Effector memory CD4-positive, alpha-beta T cell (primary cell): ENCODE results near the gene TSPAN4.

Experiments used
- DNase-seq, 3 donors: peaks; one replicate each; pipeline ENCODE4 v3.0.0-alpha.2; 2020
- H3K27ac ChIP-seq: 2 replicates; pipeline ENCODE4 v1.7.0; 2013; ENCODE audit warnings: mild to moderate bottlenecking, low read length, moderate library complexity; ENCODE audit not compliant: insufficient read depth, poor library complexity, severe bottlenecking
- H3K27me3 ChIP-seq: replicated peaks from 2 replicates; pipeline ENCODE4 v1.7.0; 2013; ENCODE audit warnings: mild to moderate bottlenecking, low read length; ENCODE audit not compliant: insufficient read depth, control insufficient read depth, poor library complexity, severe bottlenecking
- H3K36me3 ChIP-seq: 2 replicates; pipeline ENCODE4 v1.7.0; 2013; ENCODE audit warnings: mild to moderate bottlenecking, low read length, moderate library complexity; ENCODE audit not compliant: control insufficient read depth, insufficient read depth
- H3K4me1 ChIP-seq: 2 replicates; pipeline ENCODE4 v1.7.0; 2013; ENCODE audit warnings: low read length, mild to moderate bottlenecking; ENCODE audit not compliant: control insufficient read depth, insufficient read depth, poor library complexity, severe bottlenecking
- H3K4me3 ChIP-seq: 2 replicates; pipeline ENCODE4 v1.7.0; 2013; ENCODE audit warnings: low read length, low read depth, mild to moderate bottlenecking; ENCODE audit not compliant: insufficient read depth, poor library complexity, severe bottlenecking
- H3K9me3 ChIP-seq: 2 replicates; pipeline ENCODE4 v1.7.0; 2013; ENCODE audit warnings: mild to moderate bottlenecking, low read length, moderate library complexity; ENCODE audit not compliant: control insufficient read depth

The TSPAN4 gene

GRCh38 chr11:898540-899190 is 56.0 kb downstream of the TSPAN4 start:
- no peak overlapping the region for H3K4me3 ChIP-seq
- H3K36me3 ChIP-seq, result peaks cover 53% of the 10 kb centered on the region
- H3K9me3 ChIP-seq, result no peaks in the 10 kb centered on the region
- H3K27ac ChIP-seq, result no peak overlapping the region
- H3K4me1 ChIP-seq, result no peaks in the 10 kb centered on the region
- DNase-seq, result no peak
- no peaks in the 10 kb centered on the region for H3K27me3 ChIP-seq

GRCh38 chr11:899724-900123 is 57.1 kb downstream of the TSPAN4 start:
- H3K4me1 ChIP-seq, result no peaks in the 10 kb centered on the region
- H3K36me3 ChIP-seq, result peaks cover 63% of the 10 kb centered on the region

GRCh38 chr11:900545-900944 is 57.9 kb downstream of the TSPAN4 start:
- Histone ChIP-seq H3K27ac (no peak overlapping the region), H3K36me3 (peaks cover 62% of the 10 kb centered on the region), H3K4me3 (no peak overlapping the region), H3K27me3 (no peaks in the 10 kb centered on the region), H3K4me1 (no peaks in the 10 kb centered on the region), H3K9me3 (no peaks in the 10 kb centered on the region)
- DNase-seq, result no peak

More at GRCh38 chr11:899724-900123, 57.1 kb downstream of the TSPAN4 start:
- Histone ChIP-seq H3K27me3 (no peaks in the 10 kb centered on the region), H3K9me3 (no peaks in the 10 kb centered on the region), H3K27ac (no peak overlapping the region), H3K4me3 (no peak overlapping the region)
- no peak for DNase-seq

- DNase-seq, result no peak
- H3K27ac ChIP-seq, result no peak overlapping the region
- H3K4me1 ChIP-seq, result no peaks in the 10 kb centered on the region
- peaks cover 62% of the 10 kb centered on the region for H3K36me3 ChIP-seq
- no peaks in the 10 kb centered on the region for H3K27me3 ChIP-seq
- no peak overlapping the region for H3K4me3 ChIP-seq
- H3K9me3 ChIP-seq, result no peaks in the 10 kb centered on the region
Observed at GRCh38 chr11:901452-902061, 58.9 kb downstream of the TSPAN4 start.

GRCh38 chr11:904380-904779 is 61.7 kb downstream of the TSPAN4 start:
- no peaks in the 10 kb centered on the region for H3K27me3 ChIP-seq
- peaks cover 2% of the 10 kb centered on the region for H3K4me1 ChIP-seq
- H3K27ac ChIP-seq, result no peak overlapping the region
- no peaks in the 10 kb centered on the region for H3K9me3 ChIP-seq
- DNase-seq, result no peak
- H3K36me3 ChIP-seq, result peaks cover 51% of the 10 kb centered on the region
- no peak overlapping the region for H3K4me3 ChIP-seq

- no peak overlapping the region for H3K27ac ChIP-seq
- peaks cover 11% of the 10 kb centered on the region for H3K4me1 ChIP-seq
- H3K36me3 ChIP-seq, result peaks cover 36% of the 10 kb centered on the region
- H3K4me3 ChIP-seq, result no peak overlapping the region
- no peak for DNase-seq
- no peaks in the 10 kb centered on the region for H3K27me3 ChIP-seq
- H3K9me3 ChIP-seq, result no peaks in the 10 kb centered on the region
Observed at GRCh38 chr11:905952-906351, 63.3 kb downstream of the TSPAN4 start.

- DNase-seq, result no peak
- no peak overlapping the region for H3K27ac ChIP-seq
- H3K4me3 ChIP-seq, result no peak overlapping the region
- peaks cover 19% of the 10 kb centered on the region for H3K36me3 ChIP-seq
- peaks cover 18% of the 10 kb centered on the region for H3K4me1 ChIP-seq
- no peaks in the 10 kb centered on the region for H3K9me3 ChIP-seq
- no peaks in the 10 kb centered on the region for H3K27me3 ChIP-seq
Observed at GRCh38 chr11:907668-908067, 65.0 kb downstream of the TSPAN4 start.

- Histone ChIP-seq H3K27me3 (no peaks in the 10 kb centered on the region), H3K4me3 (no peak overlapping the region), H3K36me3 (peaks cover 13% of the 10 kb centered on the region), H3K27ac (no peak overlapping the region), H3K9me3 (no peaks in the 10 kb centered on the region), H3K4me1 (peaks cover 18% of the 10 kb centered on the region)
- DNase-seq, result no peak
Observed at GRCh38 chr11:908273-908672, 65.6 kb downstream of the TSPAN4 start.

GRCh38 chr11:909406-909805 is 66.8 kb downstream of the TSPAN4 start:
- peaks cover 5% of the 10 kb centered on the region for H3K36me3 ChIP-seq
- H3K9me3 ChIP-seq, result no peaks in the 10 kb centered on the region
- no peak overlapping the region for H3K27ac ChIP-seq
- peaks cover 18% of the 10 kb centered on the region for H3K4me1 ChIP-seq
- no peak for DNase-seq
- no peaks in the 10 kb centered on the region for H3K27me3 ChIP-seq
- H3K4me3 ChIP-seq, result no peak overlapping the region

- Histone ChIP-seq H3K27me3 (no peaks in the 10 kb centered on the region), H3K36me3 (no peaks in the 10 kb centered on the region), H3K9me3 (no peaks in the 10 kb centered on the region), H3K4me1 (peaks cover 18% of the 10 kb centered on the region), H3K4me3 (peak overlapping the region; percentile 95), H3K27ac (peak overlapping the region; percentile 44)
- no peak for DNase-seq
Observed at GRCh38 chr11:910044-910588, 67.5 kb downstream of the TSPAN4 start.
